ENCODE results near the gene ARID3A.

Gene ARID3A

GRCh38 chr19:952680-953444, 27.0 kb downstream of the ARID3A start:
- Histone ChIP-seq H3K27ac (no peak overlapping the region), H3K36me3 (no peaks in the 10 kb centered on the region), H3K9me3 (no peaks in the 10 kb centered on the region), H3K4me1 (no peaks in the 10 kb centered on the region), H3K4me3 (no peak overlapping the region), H3K27me3 (peaks cover 0 to 40% of the 10 kb centered on the region in 2 donors)
- DNase-seq, result no peak
- TF ChIP-seq, protein P1, sequence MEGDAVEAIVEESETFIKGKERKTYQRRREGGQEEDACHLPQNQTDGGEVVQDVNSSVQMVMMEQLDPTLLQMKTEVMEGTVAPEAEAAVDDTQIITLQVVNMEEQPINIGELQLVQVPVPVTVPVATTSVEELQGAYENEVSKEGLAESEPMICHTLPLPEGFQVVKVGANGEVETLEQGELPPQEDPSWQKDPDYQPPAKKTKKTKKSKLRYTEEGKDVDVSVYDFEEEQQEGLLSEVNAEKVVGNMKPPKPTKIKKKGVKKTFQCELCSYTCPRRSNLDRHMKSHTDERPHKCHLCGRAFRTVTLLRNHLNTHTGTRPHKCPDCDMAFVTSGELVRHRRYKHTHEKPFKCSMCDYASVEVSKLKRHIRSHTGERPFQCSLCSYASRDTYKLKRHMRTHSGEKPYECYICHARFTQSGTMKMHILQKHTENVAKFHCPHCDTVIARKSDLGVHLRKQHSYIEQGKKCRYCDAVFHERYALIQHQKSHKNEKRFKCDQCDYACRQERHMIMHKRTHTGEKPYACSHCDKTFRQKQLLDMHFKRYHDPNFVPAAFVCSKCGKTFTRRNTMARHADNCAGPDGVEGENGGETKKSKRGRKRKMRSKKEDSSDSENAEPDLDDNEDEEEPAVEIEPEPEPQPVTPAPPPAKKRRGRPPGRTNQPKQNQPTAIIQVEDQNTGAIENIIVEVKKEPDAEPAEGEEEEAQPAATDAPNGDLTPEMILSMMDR (IDR thresholded peaks at IDR 0.05), result no peak
- intact Hi-C loops (cut with DNase I; ENCODE audit: low total_unique reads), result no loop called here

- Histone ChIP-seq H3K36me3 (no peaks in the 10 kb centered on the region), H3K4me3 (no peak overlapping the region), H3K27me3 (peaks cover 0 to 40% of the 10 kb centered on the region in 2 donors), H3K4me1 (no peaks in the 10 kb centered on the region), H3K27ac (no peak overlapping the region), H3K9me3 (no peaks in the 10 kb centered on the region)
- intact Hi-C loops (cut with DNase I; ENCODE audit: low total_unique reads), result no loop called here
- TF ChIP-seq, protein P1 (IDR thresholded peaks at IDR 0.05), result no peak
- DNase-seq, result no peak
These were observed 27.8 kb downstream of the ARID3A start for GRCh38 chr19:953445-954271.

DNA sequence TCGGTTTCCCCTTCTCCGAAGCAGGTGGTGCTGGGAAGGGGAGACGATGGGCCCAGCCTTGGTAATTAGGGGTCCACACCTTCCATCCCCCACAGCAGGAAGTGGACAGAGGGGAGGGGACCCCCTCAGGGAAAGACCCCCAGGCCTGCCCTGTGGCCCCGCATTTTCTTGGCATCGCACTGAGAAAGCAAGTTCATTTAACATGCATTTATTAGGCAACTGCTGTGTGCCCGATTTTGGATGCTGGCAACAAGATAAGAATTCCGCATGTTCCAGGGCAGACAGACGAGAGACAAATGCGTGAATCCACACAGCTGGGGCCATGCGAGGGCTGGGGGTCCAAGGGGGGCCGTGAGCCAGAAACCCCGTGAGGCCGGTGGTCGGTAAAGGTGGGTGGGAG, 28.4 kb downstream of the ARID3A start:
- Histone ChIP-seq H3K9me3 (no peaks in the 10 kb centered on the region), H3K4me3 (no peak overlapping the region), H3K27ac (no peak overlapping the region), H3K4me1 (no peaks in the 10 kb centered on the region), H3K36me3 (no peaks in the 10 kb centered on the region), H3K27me3 (peaks cover 0 to 40% of the 10 kb centered on the region in 2 donors)
- TF ChIP-seq, protein P1 (IDR thresholded peaks at IDR 0.05), result no peak
- DNase-seq, result no peak
- intact Hi-C loops (cut with DNase I; ENCODE audit: low total_unique reads), result no loop called here

- Histone ChIP-seq H3K27ac (no peak overlapping the region), H3K4me1 (no peaks in the 10 kb centered on the region), H3K36me3 (no peaks in the 10 kb centered on the region), H3K4me3 (no peak overlapping the region), H3K9me3 (no peaks in the 10 kb centered on the region), H3K27me3 (peaks cover 0 to 40% of the 10 kb centered on the region in 2 donors)
- DNase-seq, result no peak
- TF ChIP-seq, protein P1 (IDR thresholded peaks at IDR 0.05), result no peak
- intact Hi-C loops (cut with DNase I; ENCODE audit: low total_unique reads), result no loop called here
These were observed 29.0 kb downstream of the ARID3A start for GRCh38 chr19:954672-955494.
